HEK293 (cell line): ENCODE data around the gene S1PR5.

ENCODE experiments used
- BCL11A ChIP-seq: fragments of 450-650 bp; formaldehyde crosslinking; IDR thresholded peaks from 2 replicates; pipeline ENCODE4 v1.5.1; 2016; ENCODE audit warnings: low read depth, missing biosample characterization, missing genetic modification characterization
- GLI2 ChIP-seq: fragments of 450-650 bp; formaldehyde crosslinking; IDR thresholded peaks from 2 replicates; pipeline ENCODE4; 2017; ENCODE audit warnings: missing biosample characterization, missing genetic modification characterization, low read depth, borderline replicate concordance
- KLF9 ChIP-seq: fragments of 450-650 bp; formaldehyde crosslinking; IDR thresholded peaks from 2 replicates; pipeline ENCODE4 v1.5.1; 2016; ENCODE audit warnings: missing biosample characterization, missing genetic modification characterization, low read depth
- MZF1 ChIP-seq: fragments of 450-650 bp; formaldehyde crosslinking; IDR thresholded peaks from 2 replicates; pipeline ENCODE4 v1.5.1; 2017; ENCODE audit warnings: missing biosample characterization, missing genetic modification characterization, borderline replicate concordance
- ZBTB20 ChIP-seq: fragments of 450-650 bp; formaldehyde crosslinking; IDR thresholded peaks from 2 replicates; pipeline ENCODE4 v1.5.1; 2016; ENCODE audit warnings: missing biosample characterization, missing genetic modification characterization
- ZFP3 ChIP-seq: fragments of 450-650 bp; formaldehyde crosslinking; IDR thresholded peaks from 2 replicates; pipeline ENCODE4 v1.5.1; 2016; ENCODE audit warnings: low read depth, missing biosample characterization, missing genetic modification characterization
- ZFP37 ChIP-seq: fragments of 450-650 bp; formaldehyde crosslinking; IDR thresholded peaks from 2 replicates; pipeline ENCODE4 v1.5.1; 2016; ENCODE audit warnings: missing biosample characterization, missing genetic modification characterization
- ZFP69B ChIP-seq: fragments of 450-650 bp; formaldehyde crosslinking; IDR thresholded peaks from 2 replicates; pipeline ENCODE4 v1.5.1; 2016; ENCODE audit warnings: missing biosample characterization, missing genetic modification characterization
- ZNF112 ChIP-seq: fragments of 450-650 bp; formaldehyde crosslinking; IDR thresholded peaks from 2 replicates; pipeline ENCODE4 v1.5.0; 2017; ENCODE audit warnings: missing biosample characterization, missing genetic modification characterization
- ZNF184 ChIP-seq: fragments of 450-650 bp; IDR thresholded peaks from 2 replicates; pipeline ENCODE4 v1.5.1; 2018; ENCODE audit warnings: missing biosample characterization, mild to moderate bottlenecking, missing genetic modification characterization
- ZNF24 ChIP-seq: fragments of 450-650 bp; formaldehyde crosslinking; IDR thresholded peaks from 2 replicates; pipeline ENCODE4 v1.5.1; 2016; ENCODE audit warnings: missing biosample characterization, missing genetic modification characterization
- ZNF48 ChIP-seq: fragments of 450-650 bp; formaldehyde crosslinking; IDR thresholded peaks from 2 replicates; pipeline ENCODE4 v1.5.1; 2016; ENCODE audit warnings: missing biosample characterization, missing genetic modification characterization
- ZNF529 ChIP-seq: fragments of 450-650 bp; formaldehyde crosslinking; IDR thresholded peaks from 2 replicates; pipeline ENCODE4 v1.5.1; 2017; ENCODE audit warnings: missing genetic modification characterization, missing biosample characterization; ENCODE audit not compliant: insufficient replicate concordance
- ZNF626 ChIP-seq: fragments of 450-650 bp; sonication (Bioruptor Pico); formaldehyde crosslinking; IDR thresholded peaks from 2 replicates; pipeline ENCODE4 v1.5.1; 2018; ENCODE audit warnings: missing biosample characterization, missing genetic modification characterization, inconsistent platforms
- ZNF629 ChIP-seq: fragments of 450-650 bp; formaldehyde crosslinking; IDR thresholded peaks from 2 replicates; pipeline ENCODE4 v1.5.1; 2017; ENCODE audit warnings: missing biosample characterization, missing genetic modification characterization
- ZNF76 ChIP-seq: fragments of 450-650 bp; formaldehyde crosslinking; IDR thresholded peaks from 2 replicates; pipeline ENCODE4; 2016; ENCODE audit warnings: low read depth, missing biosample characterization, missing genetic modification characterization, borderline replicate concordance
- ZXDB ChIP-seq: fragments of 450-650 bp; formaldehyde crosslinking; IDR thresholded peaks from 2 replicates; pipeline ENCODE4 v1.5.1; 2016; ENCODE audit warnings: missing biosample characterization, missing genetic modification characterization
- TF ChIP-seq, protein P1 (sequence below): fragments of 450-650 bp; formaldehyde crosslinking; IDR thresholded peaks from 2 replicates; pipeline ENCODE4 v1.5.1; 2017; ENCODE audit warnings: missing biosample characterization, missing genetic modification characterization
- TF ChIP-seq, protein P2 (sequence below): fragments of 450-650 bp; formaldehyde crosslinking; IDR thresholded peaks from 2 replicates; pipeline ENCODE4 v1.5.1; 2016; ENCODE audit warnings: missing biosample characterization, missing genetic modification characterization
- TF ChIP-seq, protein P3 (sequence below): fragments of 450-650 bp; formaldehyde crosslinking; IDR thresholded peaks from 2 replicates; pipeline ENCODE4 v1.5.1; 2016; ENCODE audit warnings: missing biosample characterization, missing genetic modification characterization
- TF ChIP-seq, protein P4 (sequence below): fragments of 450-650 bp; formaldehyde crosslinking; IDR thresholded peaks from 2 replicates; pipeline ENCODE4 v1.5.0; 2017; ENCODE audit warnings: missing biosample characterization, missing genetic modification characterization, borderline replicate concordance
- TF ChIP-seq, protein P5 (sequence below): fragments of 450-650 bp; formaldehyde crosslinking; IDR thresholded peaks from 2 replicates; pipeline ENCODE4 v1.5.1; 2016; ENCODE audit warnings: missing biosample characterization, missing genetic modification characterization
- TF ChIP-seq, protein P6 (sequence below): fragments of 450-650 bp; formaldehyde crosslinking; IDR thresholded peaks from 2 replicates; pipeline ENCODE4 v1.5.1; 2016; ENCODE audit warnings: missing biosample characterization, missing genetic modification characterization
- TF ChIP-seq, protein P7 (sequence below): fragments of 450-650 bp; formaldehyde crosslinking; IDR thresholded peaks from 2 replicates; pipeline ENCODE4 v1.5.1; 2016; ENCODE audit warnings: missing biosample characterization, missing genetic modification characterization, borderline replicate concordance

The S1PR5 gene

DNA sequence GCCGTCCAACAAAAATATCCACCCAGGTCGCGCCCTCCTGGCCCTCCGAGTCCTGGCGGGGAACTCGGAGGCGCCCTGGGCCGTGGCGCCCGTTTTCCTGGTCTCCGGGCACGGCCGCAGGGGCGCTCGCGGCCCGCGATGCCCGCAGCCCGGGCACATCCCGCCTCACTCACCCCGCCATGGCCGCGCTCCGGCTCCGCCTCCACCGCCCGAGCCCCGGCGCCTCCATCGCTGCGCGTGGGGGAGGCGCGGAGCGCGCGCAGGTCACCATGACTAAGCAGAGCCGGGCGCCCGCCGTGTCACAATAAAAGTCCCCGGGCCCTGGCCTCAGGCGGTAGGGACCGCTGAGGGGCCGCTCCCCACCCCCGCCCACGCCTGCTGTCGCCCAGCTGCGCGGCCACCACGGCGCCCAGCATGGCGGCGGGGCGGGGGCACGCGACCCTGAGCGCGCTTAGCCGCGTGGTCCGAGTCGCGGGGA, 14.7 kb downstream of the S1PR5 start (continued):
- no peak for TF ChIP-seq ZFP3
- peak; percentile 40 for TF ChIP-seq KLF9 (tag by site-specific recombination)
- no peak for TF ChIP-seq BCL11A (tag by site-specific recombination)
- 0 out of 2 replicates have a peak, but pooled peaks have one; percentile 16 for TF ChIP-seq GLI2 (tag by site-specific recombination)
- no peak for TF ChIP-seq ZXDB (tag by site-specific recombination)
- TF ChIP-seq, protein P1, sequence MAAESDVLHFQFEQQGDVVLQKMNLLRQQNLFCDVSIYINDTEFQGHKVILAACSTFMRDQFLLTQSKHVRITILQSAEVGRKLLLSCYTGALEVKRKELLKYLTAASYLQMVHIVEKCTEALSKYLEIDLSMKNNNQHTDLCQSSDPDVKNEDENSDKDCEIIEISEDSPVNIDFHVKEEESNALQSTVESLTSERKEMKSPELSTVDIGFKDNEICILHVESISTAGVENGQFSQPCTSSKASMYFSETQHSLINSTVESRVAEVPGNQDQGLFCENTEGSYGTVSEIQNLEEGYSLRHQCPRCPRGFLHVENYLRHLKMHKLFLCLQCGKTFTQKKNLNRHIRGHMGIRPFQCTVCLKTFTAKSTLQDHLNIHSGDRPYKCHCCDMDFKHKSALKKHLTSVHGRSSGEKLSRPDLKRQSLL (tag by site-specific recombination) = peak; percentile 96
- TF ChIP-seq ZNF76 = no peak
- TF ChIP-seq, protein P2, sequence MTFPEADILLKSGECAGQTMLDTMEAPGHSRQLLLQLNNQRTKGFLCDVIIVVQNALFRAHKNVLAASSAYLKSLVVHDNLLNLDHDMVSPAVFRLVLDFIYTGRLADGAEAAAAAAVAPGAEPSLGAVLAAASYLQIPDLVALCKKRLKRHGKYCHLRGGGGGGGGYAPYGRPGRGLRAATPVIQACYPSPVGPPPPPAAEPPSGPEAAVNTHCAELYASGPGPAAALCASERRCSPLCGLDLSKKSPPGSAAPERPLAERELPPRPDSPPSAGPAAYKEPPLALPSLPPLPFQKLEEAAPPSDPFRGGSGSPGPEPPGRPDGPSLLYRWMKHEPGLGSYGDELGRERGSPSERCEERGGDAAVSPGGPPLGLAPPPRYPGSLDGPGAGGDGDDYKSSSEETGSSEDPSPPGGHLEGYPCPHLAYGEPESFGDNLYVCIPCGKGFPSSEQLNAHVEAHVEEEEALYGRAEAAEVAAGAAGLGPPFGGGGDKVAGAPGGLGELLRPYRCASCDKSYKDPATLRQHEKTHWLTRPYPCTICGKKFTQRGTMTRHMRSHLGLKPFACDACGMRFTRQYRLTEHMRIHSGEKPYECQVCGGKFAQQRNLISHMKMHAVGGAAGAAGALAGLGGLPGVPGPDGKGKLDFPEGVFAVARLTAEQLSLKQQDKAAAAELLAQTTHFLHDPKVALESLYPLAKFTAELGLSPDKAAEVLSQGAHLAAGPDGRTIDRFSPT = no peak
- peak; percentile 8; the same call in 1 of the 2 replicates for TF ChIP-seq ZFP37 (tag by site-specific recombination)
- TF ChIP-seq ZNF24 = no peak
- TF ChIP-seq, protein P3, sequence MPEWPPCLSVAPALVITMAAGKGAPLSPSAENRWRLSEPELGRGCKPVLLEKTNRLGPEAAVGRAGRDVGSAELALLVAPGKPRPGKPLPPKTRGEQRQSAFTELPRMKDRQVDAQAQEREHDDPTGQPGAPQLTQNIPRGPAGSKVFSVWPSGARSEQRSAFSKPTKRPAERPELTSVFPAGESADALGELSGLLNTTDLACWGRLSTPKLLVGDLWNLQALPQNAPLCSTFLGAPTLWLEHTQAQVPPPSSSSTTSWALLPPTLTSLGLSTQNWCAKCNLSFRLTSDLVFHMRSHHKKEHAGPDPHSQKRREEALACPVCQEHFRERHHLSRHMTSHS (tag by site-specific recombination) = no peak
- TF ChIP-seq, protein P4, sequence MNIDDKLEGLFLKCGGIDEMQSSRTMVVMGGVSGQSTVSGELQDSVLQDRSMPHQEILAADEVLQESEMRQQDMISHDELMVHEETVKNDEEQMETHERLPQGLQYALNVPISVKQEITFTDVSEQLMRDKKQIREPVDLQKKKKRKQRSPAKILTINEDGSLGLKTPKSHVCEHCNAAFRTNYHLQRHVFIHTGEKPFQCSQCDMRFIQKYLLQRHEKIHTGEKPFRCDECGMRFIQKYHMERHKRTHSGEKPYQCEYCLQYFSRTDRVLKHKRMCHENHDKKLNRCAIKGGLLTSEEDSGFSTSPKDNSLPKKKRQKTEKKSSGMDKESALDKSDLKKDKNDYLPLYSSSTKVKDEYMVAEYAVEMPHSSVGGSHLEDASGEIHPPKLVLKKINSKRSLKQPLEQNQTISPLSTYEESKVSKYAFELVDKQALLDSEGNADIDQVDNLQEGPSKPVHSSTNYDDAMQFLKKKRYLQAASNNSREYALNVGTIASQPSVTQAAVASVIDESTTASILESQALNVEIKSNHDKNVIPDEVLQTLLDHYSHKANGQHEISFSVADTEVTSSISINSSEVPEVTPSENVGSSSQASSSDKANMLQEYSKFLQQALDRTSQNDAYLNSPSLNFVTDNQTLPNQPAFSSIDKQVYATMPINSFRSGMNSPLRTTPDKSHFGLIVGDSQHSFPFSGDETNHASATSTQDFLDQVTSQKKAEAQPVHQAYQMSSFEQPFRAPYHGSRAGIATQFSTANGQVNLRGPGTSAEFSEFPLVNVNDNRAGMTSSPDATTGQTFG (tag by site-specific recombination) = no peak
- no peak for TF ChIP-seq ZNF112
- TF ChIP-seq ZFP69B (tag by site-specific recombination) = peak; percentile 47; the same call in 1 of the 2 replicates
- TF ChIP-seq ZNF629 (tag by site-specific recombination) = peak; percentile 43; the same call in 1 of the 2 replicates
- 0 out of 2 replicates have a peak, but pooled peaks have one; percentile 15 for TF ChIP-seq ZBTB20
- TF ChIP-seq MZF1 = peak; percentile 45; the same call in 1 of the 2 replicates
- no peak for TF ChIP-seq ZNF48 (tag by site-specific recombination)
- peak; percentile 78 for TF ChIP-seq ZNF184
- no peak for TF ChIP-seq ZNF529 (tag by site-specific recombination)
- TF ChIP-seq, protein P5, sequence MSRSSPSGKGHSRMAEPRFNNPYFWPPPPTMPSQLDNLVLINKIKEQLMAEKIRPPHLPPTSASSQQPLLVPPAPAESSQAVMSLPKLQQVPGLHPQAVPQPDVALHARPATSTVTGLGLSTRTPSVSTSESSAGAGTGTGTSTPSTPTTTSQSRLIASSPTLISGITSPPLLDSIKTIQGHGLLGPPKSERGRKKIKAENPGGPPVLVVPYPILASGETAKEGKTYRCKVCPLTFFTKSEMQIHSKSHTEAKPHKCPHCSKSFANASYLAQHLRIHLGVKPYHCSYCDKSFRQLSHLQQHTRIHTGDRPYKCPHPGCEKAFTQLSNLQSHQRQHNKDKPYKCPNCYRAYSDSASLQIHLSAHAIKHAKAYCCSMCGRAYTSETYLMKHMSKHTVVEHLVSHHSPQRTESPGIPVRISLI = no peak
- TF ChIP-seq, protein P6, sequence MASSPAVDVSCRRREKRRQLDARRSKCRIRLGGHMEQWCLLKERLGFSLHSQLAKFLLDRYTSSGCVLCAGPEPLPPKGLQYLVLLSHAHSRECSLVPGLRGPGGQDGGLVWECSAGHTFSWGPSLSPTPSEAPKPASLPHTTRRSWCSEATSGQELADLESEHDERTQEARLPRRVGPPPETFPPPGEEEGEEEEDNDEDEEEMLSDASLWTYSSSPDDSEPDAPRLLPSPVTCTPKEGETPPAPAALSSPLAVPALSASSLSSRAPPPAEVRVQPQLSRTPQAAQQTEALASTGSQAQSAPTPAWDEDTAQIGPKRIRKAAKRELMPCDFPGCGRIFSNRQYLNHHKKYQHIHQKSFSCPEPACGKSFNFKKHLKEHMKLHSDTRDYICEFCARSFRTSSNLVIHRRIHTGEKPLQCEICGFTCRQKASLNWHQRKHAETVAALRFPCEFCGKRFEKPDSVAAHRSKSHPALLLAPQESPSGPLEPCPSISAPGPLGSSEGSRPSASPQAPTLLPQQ (tag by site-specific recombination) = peak; percentile 74; the same call in 1 of the 2 replicates
- TF ChIP-seq ZNF626 (tag by site-specific recombination) = no peak; the same call in 1 of the 2 replicates
- TF ChIP-seq, protein P7, sequence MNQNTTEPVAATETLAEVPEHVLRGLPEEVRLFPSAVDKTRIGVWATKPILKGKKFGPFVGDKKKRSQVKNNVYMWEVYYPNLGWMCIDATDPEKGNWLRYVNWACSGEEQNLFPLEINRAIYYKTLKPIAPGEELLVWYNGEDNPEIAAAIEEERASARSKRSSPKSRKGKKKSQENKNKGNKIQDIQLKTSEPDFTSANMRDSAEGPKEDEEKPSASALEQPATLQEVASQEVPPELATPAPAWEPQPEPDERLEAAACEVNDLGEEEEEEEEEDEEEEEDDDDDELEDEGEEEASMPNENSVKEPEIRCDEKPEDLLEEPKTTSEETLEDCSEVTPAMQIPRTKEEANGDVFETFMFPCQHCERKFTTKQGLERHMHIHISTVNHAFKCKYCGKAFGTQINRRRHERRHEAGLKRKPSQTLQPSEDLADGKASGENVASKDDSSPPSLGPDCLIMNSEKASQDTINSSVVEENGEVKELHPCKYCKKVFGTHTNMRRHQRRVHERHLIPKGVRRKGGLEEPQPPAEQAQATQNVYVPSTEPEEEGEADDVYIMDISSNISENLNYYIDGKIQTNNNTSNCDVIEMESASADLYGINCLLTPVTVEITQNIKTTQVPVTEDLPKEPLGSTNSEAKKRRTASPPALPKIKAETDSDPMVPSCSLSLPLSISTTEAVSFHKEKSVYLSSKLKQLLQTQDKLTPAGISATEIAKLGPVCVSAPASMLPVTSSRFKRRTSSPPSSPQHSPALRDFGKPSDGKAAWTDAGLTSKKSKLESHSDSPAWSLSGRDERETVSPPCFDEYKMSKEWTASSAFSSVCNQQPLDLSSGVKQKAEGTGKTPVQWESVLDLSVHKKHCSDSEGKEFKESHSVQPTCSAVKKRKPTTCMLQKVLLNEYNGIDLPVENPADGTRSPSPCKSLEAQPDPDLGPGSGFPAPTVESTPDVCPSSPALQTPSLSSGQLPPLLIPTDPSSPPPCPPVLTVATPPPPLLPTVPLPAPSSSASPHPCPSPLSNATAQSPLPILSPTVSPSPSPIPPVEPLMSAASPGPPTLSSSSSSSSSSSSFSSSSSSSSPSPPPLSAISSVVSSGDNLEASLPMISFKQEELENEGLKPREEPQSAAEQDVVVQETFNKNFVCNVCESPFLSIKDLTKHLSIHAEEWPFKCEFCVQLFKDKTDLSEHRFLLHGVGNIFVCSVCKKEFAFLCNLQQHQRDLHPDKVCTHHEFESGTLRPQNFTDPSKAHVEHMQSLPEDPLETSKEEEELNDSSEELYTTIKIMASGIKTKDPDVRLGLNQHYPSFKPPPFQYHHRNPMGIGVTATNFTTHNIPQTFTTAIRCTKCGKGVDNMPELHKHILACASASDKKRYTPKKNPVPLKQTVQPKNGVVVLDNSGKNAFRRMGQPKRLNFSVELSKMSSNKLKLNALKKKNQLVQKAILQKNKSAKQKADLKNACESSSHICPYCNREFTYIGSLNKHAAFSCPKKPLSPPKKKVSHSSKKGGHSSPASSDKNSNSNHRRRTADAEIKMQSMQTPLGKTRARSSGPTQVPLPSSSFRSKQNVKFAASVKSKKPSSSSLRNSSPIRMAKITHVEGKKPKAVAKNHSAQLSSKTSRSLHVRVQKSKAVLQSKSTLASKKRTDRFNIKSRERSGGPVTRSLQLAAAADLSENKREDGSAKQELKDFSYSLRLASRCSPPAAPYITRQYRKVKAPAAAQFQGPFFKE = no peak
